K562 (cell line): Measurements from ENCODE around the gene CYP2C18. TPM values are rescaled to one million over a fixed set of nuclear protein-coding genes. Genes with fewer than 3 reads are reported as not detected.

ENCODE experiments used
- ATAC-seq: fragments of 200-7000 bp; cut with Tn5 transposase; 3 replicates; pipeline ENCODE4 v1.9.1; 2020; ENCODE audit warnings: moderate library complexity
- BruUV-seq: library from RNA; stranded (reverse); fragments of 400-500 nt; replicated peaks from 2 replicates; lab custom pipeline; 2021; lab: Mats Ljungman, UMichigan
- CTCF ChIA-PET: fragments of 300-600 bp; formaldehyde crosslinking; extraction: SDS; loops from one replicate; lab custom pipeline; 2021; ENCODE audit warnings: low intra/inter-chr PET ratio; lab: Yijun Ruan, JAX
- POLR2A ChIA-PET: fragments of 300-600, 350-650 bp; sonication (Branson Sonifier 250); formaldehyde crosslinking; extraction: SDS; loops from one replicate; lab custom pipeline; 2021; ENCODE audit warnings: antibody characterized with exemption, inconsistent platforms; lab: Yijun Ruan, JAX
- DNase-seq, 4 experiments: peaks; one replicate each; pipeline versions ENCODE4 v3.0.0 to v3.0.0-alpha.2; 2011 to 2018; ENCODE audit warnings: low spot score in 3 of 4, mixed read lengths in 3 of 4; ENCODE audit errors: extremely low read depth in 1 of 4
- FAIRE-seq: peaks from 2 replicates; lab custom pipeline; 2011; peaks lifted over from hg19 to GRCh38; lab: Jason Lieb, UNC
- H2AFZ ChIP-seq: 2 replicates; pipeline ENCODE4 v1.6.0; 2011; ENCODE audit warnings: low read depth, low read length, control low read depth, inconsistent platforms
- H3K27ac ChIP-seq: fragments of 200-600 bp; 3 replicates; pipeline ENCODE4 v1.8.0; 2011; ENCODE audit warnings: low read depth, mild to moderate bottlenecking, control low read depth, inconsistent platforms, low read length, moderate library complexity, mixed read lengths; ENCODE audit errors: extremely low read depth
- H3K27me3 ChIP-seq, 2 experiments: fragments of 300-600 bp in 1 of 2; 2 replicates in 1 of 2; 3 replicates in 1 of 2; pipeline versions ENCODE4 v1.6.0 to v1.8.0; 2011; ENCODE audit warnings: inconsistent platforms in 2 of 2, low read length in 2 of 2, mild to moderate bottlenecking in 1 of 2, mixed read lengths in 1 of 2, moderate library complexity in 1 of 2; ENCODE audit not compliant: control insufficient read depth in 2 of 2, insufficient read depth in 2 of 2
- H3K36me3 ChIP-seq: fragments of 300-600 bp; 3 replicates; pipeline ENCODE4 v1.8.0; 2011; ENCODE audit warnings: mild to moderate bottlenecking, low read length, inconsistent platforms; ENCODE audit not compliant: control insufficient read depth, insufficient read depth
- H3K4me1 ChIP-seq, 2 experiments: fragments of 200-600 bp in 1 of 2; replicated peaks in 1 of 2; 2 replicates in 1 of 2; 3 replicates in 1 of 2; pipeline versions ENCODE4 v1.5.1 to v1.8.0; 2011; ENCODE audit warnings: inconsistent platforms in 2 of 2, low read length in 2 of 2, mild to moderate bottlenecking in 1 of 2, mixed read lengths in 1 of 2, moderate library complexity in 1 of 2; ENCODE audit not compliant: control insufficient read depth in 2 of 2, insufficient read depth in 2 of 2
- H3K4me2 ChIP-seq: 2 replicates; pipeline ENCODE4 v1.6.1; 2011; ENCODE audit warnings: low read length, control low read depth, inconsistent platforms, mixed read lengths; ENCODE audit not compliant: insufficient read depth
- H3K4me3 ChIP-seq: fragments of 200-600 bp; sonication (generic), shearing (Covaris generic); 2 replicates; pipeline ENCODE4 v1.5.1; 2016; ENCODE audit warnings: control low read depth, inconsistent platforms
- H3K79me2 ChIP-seq: fragments of 200-600 bp; 3 replicates; pipeline ENCODE4 v1.8.0; 2011; ENCODE audit warnings: low read length, inconsistent platforms; ENCODE audit not compliant: control insufficient read depth, insufficient read depth
- H3K9ac ChIP-seq, 2 experiments: 2 replicates each; pipeline versions ENCODE4 v1.6.0 to v1.6.1; 2011; ENCODE audit warnings: low read depth in 2 of 2, low read length in 2 of 2, control low read depth in 1 of 2, inconsistent platforms in 1 of 2, mild to moderate bottlenecking in 1 of 2, mixed read lengths in 1 of 2; ENCODE audit not compliant: insufficient read depth in 1 of 2
- H3K9me1 ChIP-seq: one replicate; pipeline ENCODE4 v1.6.0; 2011; ENCODE audit warnings: inconsistent platforms, mild to moderate bottlenecking, low read length, moderate library complexity; ENCODE audit not compliant: control insufficient read depth, insufficient read depth
- H3K9me3 ChIP-seq: replicated peaks from 2 replicates; pipeline ENCODE4 v1.5.1; 2011; ENCODE audit warnings: low read depth, low read length, inconsistent platforms; ENCODE audit not compliant: control insufficient read depth, insufficient read depth
- H4K20me1 ChIP-seq: replicated peaks from 2 replicates; pipeline ENCODE4 v1.6.1; 2011; ENCODE audit warnings: low read length, inconsistent platforms, mixed read lengths; ENCODE audit not compliant: control insufficient read depth, insufficient read depth
- CBFA2T2 ChIP-seq: fragments of 450-650 bp; conservative IDR thresholded peaks from 2 replicates; pipeline ENCODE4 v1.6.1; 2017; ENCODE audit warnings: mild to moderate bottlenecking
- EGR1 ChIP-seq: fragments of 450-650 bp; conservative IDR thresholded peaks from 2 replicates; pipeline ENCODE4 v1.6.1; 2017; ENCODE audit warnings: mild to moderate bottlenecking
- ELF2 ChIP-seq: fragments of 250-450 bp; sonication (Bioruptor Pico); IDR thresholded peaks from 2 replicates; pipeline ENCODE4 v1.5.0; 2021; ENCODE audit warnings: mild to moderate bottlenecking
- JUND ChIP-seq, 2 experiments: IDR thresholded peaks; 2 replicates in 1 of 2; 3 replicates in 1 of 2; pipeline ENCODE4 v1.6.1; 2011; ENCODE audit warnings: borderline replicate concordance in 2 of 2, low read depth in 2 of 2, low read length in 2 of 2, improper control_type of control experiment in 1 of 2, missing biosample characterization in 1 of 2, missing genetic modification characterization in 1 of 2, missing genetic modification reagents in 1 of 2
- MAFG ChIP-seq: fragments of 450-650 bp; conservative IDR thresholded peaks from 2 replicates; pipeline ENCODE4 v1.6.1; 2016; ENCODE audit warnings: missing genetic modification characterization, missing compliant biosample characterization
- NCOA1 ChIP-seq: fragments of 450-650 bp; IDR thresholded peaks from 2 replicates; pipeline ENCODE4 v1.6.1; 2016; ENCODE audit warnings: low read depth
- PTRF ChIP-seq: fragments of 450-650 bp; IDR thresholded peaks from 2 replicates; pipeline ENCODE4 v1.6.1; 2016; ENCODE audit warnings: mild to moderate bottlenecking, missing genetic modification characterization, missing compliant biosample characterization
- ZNF143 ChIP-seq: sonication (generic); formaldehyde crosslinking; IDR thresholded peaks from 2 replicates; pipeline ENCODE4 v1.9.0; 2022; ENCODE audit warnings: mild to moderate bottlenecking, missing genetic modification reagents
- ZNF695 ChIP-seq: fragments of 450-650 bp; formaldehyde crosslinking; IDR thresholded peaks from 2 replicates; pipeline ENCODE4 v1.4.0; 2020; ENCODE audit warnings: mild to moderate bottlenecking, moderate library complexity
- WGBS: fragments of 100-300 bp; shearing (Covaris generic); methylation state at CpG from one replicate; pipeline ENCODE4 v1.1.6; 2016; ENCODE audit warnings: low coverage, mixed read lengths; ENCODE audit not compliant: insufficient coverage; ENCODE audit errors: missing lambda C conversion rate; 5-methylcytosine and 5-hydroxymethylcytosine counted together
- in situ Hi-C: fragments of 300-500 bp; cut with MboI; formaldehyde crosslinking; loops from 4 replicates; pipeline ENCODE4 v1.15.0; 2018; ENCODE audit warnings: inconsistent platforms, mixed read lengths
- intact Hi-C: fragments of 100-400 bp; cut with micrococcal nuclease; formaldehyde crosslinking; loops from 2 replicates; pipeline ENCODE4 v1.14.2; 2022
- polyA plus RNA-seq, 8 experiments: library from polyadenylated mRNA; depleted of rRNA in 4 of 8; stranded (reverse) in 5 of 8; unstranded in 3 of 8; fragments of >200 nt; fragmentation: Nextera tagmentation in 2 of 8; fragmentation: Illumina TruSeq in 1 of 8; extraction: Ambion mirVana in 2 of 8; extraction: Trizol in 1 of 8; gene quantifications; 2 replicates each; pipeline versions ENCODE4 v1.2.1 to v1.2.3, GENCODE V29; 2011 to 2014; ENCODE audit warnings: inconsistent platforms in 1 of 8, missing spikeins in 1 of 8
- total RNA-seq, 7 experiments: library from RNA; depleted of rRNA in 6 of 7; stranded (reverse); fragments of >200 nt in 6 of 7; fragmentation: Illumina TruSeq in 2 of 7; extraction: Trizol in 2 of 7; gene quantifications; 2 replicates each; pipeline versions ENCODE4 v1.2.1 to v1.2.3, GENCODE V29; 2011 to 2021; ENCODE audit warnings: low replicate concordance in 1 of 7
- TF ChIP-seq, protein P1 (sequence below): fragments of 450-650 bp; IDR thresholded peaks from 2 replicates; pipeline ENCODE4 v1.6.1; 2016; ENCODE audit warnings: mild to moderate bottlenecking, moderate library complexity
- TF ChIP-seq, protein P2 (sequence below): sonication (generic); formaldehyde crosslinking; IDR thresholded peaks from 2 replicates; pipeline ENCODE4 v1.8.1; 2022; ENCODE audit warnings: missing genetic modification reagents

CYP2C18 gene
- total and polyA plus RNA-seq, 9 of the 15 experiments (the other 6 are each of a cell fraction or from before 2014, with no cell fraction given) = not detected

DNA sequence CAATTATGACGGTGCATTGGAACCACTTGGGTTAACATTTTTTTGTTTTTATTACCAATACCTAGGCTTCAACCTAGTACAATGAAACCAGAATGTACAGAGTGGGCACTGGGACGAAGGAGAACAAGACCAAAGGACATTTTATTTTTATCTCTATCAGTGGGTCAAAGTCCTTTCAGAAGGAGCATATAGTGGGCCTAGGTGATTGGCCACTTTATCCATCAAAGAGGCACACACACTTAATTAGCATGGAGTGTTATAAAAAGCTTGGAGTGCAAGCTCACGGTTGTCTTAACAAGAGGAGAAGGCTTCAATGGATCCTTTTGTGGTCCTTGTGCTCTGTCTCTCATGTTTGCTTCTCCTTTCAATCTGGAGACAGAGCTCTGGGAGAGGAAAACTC, 78.9 kb downstream of the CYP2C18 start, which contains the start of gene CYP2C19:
CYP2C19 (plus strand) TSS at position 289 of the 400 bp plus-strand sequence; CDS start at position 314, 25 bp downstream.
- Histone ChIP-seq H3K9ac (no peak within 1 kb of the TSS), H3K4me2 (no peak within 1 kb of the TSS), H2AFZ (no peak within 1 kb of the TSS), H3K27me3 (no peaks in the 10 kb centered on the region), H3K9me1 (no peaks in the 10 kb centered on the region), H3K4me1 (no peaks in the 10 kb centered on the region), H3K36me3 (no peaks in the 10 kb centered on the region), H3K79me2 (no peaks in the 10 kb centered on the region), H3K4me3 (no peak within 1 kb of the TSS), H4K20me1 (no peaks in the 10 kb centered on the region), H3K27ac (no peak within 1 kb of the TSS), H3K9me3 (no peaks in the 10 kb centered on the region)
- no peak for ATAC-seq
- ChIA-PET POLR2A (no interaction called here), CTCF (no interaction called here)
- intact Hi-C loops (no loop called here), in situ Hi-C loops (no loop called here)
- FAIRE-seq = no peak
- WGBS = 0% methylated on average over 3 of the region's 3 CpGs
- BruUV-seq = no TSS peak
- no peak for DNase-seq
- TF ChIP-seq, protein P1, sequence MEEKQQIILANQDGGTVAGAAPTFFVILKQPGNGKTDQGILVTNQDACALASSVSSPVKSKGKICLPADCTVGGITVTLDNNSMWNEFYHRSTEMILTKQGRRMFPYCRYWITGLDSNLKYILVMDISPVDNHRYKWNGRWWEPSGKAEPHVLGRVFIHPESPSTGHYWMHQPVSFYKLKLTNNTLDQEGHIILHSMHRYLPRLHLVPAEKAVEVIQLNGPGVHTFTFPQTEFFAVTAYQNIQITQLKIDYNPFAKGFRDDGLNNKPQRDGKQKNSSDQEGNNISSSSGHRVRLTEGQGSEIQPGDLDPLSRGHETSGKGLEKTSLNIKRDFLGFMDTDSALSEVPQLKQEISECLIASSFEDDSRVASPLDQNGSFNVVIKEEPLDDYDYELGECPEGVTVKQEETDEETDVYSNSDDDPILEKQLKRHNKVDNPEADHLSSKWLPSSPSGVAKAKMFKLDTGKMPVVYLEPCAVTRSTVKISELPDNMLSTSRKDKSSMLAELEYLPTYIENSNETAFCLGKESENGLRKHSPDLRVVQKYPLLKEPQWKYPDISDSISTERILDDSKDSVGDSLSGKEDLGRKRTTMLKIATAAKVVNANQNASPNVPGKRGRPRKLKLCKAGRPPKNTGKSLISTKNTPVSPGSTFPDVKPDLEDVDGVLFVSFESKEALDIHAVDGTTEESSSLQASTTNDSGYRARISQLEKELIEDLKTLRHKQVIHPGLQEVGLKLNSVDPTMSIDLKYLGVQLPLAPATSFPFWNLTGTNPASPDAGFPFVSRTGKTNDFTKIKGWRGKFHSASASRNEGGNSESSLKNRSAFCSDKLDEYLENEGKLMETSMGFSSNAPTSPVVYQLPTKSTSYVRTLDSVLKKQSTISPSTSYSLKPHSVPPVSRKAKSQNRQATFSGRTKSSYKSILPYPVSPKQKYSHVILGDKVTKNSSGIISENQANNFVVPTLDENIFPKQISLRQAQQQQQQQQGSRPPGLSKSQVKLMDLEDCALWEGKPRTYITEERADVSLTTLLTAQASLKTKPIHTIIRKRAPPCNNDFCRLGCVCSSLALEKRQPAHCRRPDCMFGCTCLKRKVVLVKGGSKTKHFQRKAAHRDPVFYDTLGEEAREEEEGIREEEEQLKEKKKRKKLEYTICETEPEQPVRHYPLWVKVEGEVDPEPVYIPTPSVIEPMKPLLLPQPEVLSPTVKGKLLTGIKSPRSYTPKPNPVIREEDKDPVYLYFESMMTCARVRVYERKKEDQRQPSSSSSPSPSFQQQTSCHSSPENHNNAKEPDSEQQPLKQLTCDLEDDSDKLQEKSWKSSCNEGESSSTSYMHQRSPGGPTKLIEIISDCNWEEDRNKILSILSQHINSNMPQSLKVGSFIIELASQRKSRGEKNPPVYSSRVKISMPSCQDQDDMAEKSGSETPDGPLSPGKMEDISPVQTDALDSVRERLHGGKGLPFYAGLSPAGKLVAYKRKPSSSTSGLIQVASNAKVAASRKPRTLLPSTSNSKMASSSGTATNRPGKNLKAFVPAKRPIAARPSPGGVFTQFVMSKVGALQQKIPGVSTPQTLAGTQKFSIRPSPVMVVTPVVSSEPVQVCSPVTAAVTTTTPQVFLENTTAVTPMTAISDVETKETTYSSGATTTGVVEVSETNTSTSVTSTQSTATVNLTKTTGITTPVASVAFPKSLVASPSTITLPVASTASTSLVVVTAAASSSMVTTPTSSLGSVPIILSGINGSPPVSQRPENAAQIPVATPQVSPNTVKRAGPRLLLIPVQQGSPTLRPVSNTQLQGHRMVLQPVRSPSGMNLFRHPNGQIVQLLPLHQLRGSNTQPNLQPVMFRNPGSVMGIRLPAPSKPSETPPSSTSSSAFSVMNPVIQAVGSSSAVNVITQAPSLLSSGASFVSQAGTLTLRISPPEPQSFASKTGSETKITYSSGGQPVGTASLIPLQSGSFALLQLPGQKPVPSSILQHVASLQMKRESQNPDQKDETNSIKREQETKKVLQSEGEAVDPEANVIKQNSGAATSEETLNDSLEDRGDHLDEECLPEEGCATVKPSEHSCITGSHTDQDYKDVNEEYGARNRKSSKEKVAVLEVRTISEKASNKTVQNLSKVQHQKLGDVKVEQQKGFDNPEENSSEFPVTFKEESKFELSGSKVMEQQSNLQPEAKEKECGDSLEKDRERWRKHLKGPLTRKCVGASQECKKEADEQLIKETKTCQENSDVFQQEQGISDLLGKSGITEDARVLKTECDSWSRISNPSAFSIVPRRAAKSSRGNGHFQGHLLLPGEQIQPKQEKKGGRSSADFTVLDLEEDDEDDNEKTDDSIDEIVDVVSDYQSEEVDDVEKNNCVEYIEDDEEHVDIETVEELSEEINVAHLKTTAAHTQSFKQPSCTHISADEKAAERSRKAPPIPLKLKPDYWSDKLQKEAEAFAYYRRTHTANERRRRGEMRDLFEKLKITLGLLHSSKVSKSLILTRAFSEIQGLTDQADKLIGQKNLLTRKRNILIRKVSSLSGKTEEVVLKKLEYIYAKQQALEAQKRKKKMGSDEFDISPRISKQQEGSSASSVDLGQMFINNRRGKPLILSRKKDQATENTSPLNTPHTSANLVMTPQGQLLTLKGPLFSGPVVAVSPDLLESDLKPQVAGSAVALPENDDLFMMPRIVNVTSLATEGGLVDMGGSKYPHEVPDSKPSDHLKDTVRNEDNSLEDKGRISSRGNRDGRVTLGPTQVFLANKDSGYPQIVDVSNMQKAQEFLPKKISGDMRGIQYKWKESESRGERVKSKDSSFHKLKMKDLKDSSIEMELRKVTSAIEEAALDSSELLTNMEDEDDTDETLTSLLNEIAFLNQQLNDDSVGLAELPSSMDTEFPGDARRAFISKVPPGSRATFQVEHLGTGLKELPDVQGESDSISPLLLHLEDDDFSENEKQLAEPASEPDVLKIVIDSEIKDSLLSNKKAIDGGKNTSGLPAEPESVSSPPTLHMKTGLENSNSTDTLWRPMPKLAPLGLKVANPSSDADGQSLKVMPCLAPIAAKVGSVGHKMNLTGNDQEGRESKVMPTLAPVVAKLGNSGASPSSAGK = no peak
- no peak for TF ChIP-seq CBFA2T2
- TF ChIP-seq, protein P2, sequence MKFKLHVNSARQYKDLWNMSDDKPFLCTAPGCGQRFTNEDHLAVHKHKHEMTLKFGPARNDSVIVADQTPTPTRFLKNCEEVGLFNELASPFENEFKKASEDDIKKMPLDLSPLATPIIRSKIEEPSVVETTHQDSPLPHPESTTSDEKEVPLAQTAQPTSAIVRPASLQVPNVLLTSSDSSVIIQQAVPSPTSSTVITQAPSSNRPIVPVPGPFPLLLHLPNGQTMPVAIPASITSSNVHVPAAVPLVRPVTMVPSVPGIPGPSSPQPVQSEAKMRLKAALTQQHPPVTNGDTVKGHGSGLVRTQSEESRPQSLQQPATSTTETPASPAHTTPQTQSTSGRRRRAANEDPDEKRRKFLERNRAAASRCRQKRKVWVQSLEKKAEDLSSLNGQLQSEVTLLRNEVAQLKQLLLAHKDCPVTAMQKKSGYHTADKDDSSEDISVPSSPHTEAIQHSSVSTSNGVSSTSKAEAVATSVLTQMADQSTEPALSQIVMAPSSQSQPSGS = no peak
- no peak for TF ChIP-seq ZNF143 (CRISPR knock-in tag)
- no peak for TF ChIP-seq ZNF695 (CRISPR knock-in tag)
- TF ChIP-seq PTRF (tag) = no peak
- TF ChIP-seq ELF2 (CRISPR knock-in tag) = no peak
- TF ChIP-seq EGR1 = no peak
- no peak for TF ChIP-seq MAFG (tag)
- TF ChIP-seq NCOA1 = no peak
- no peak for TF ChIP-seq JUND (IDR thresholded peaks at IDR 0.05; ENCODE audit: borderline replicate concordance, low read depth, low read length)
- no peak for TF ChIP-seq JUND (tag; IDR thresholded peaks at IDR 0.05; ENCODE audit: borderline replicate concordance, low read depth, low read length)
